HG03135 (cell line): ENCODE results near the gene TANGO6.
"Not testable (repeated sequence)": the region's sequence is repeated elsewhere in the genome, so short reads cannot be mapped to it uniquely, and the experiment has no call there.

ENCODE experiments used
- ATAC-seq: cut with Tn5 transposase; IDR thresholded peaks from one replicate; pipeline ENCODE4 v1.9.1; 2021; ENCODE audit warnings: mild to moderate bottlenecking, moderate library complexity; ENCODE audit not compliant: unreplicated experiment

TANGO6 gene

DNA sequence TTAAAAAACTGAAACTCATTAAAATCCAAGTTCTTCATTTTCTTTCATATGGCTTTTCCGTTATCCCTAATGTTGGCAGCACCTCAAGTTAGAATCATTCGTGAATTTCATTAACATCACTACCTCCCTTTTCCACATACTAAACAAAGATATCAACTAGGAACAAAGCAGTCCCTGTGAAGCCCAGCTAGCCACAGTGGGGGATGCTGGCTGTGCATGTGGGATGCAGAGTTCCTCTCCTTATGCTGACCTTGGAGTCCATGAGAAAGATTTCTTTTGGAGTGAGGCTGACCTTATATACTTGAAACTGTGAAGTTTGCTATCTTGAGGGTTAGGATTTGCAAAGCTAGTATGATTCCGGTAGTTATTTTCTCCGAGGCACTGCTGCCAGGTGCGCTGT lies 117.6 kb downstream of the TANGO6 start:
- no peak for ATAC-seq

DNA sequence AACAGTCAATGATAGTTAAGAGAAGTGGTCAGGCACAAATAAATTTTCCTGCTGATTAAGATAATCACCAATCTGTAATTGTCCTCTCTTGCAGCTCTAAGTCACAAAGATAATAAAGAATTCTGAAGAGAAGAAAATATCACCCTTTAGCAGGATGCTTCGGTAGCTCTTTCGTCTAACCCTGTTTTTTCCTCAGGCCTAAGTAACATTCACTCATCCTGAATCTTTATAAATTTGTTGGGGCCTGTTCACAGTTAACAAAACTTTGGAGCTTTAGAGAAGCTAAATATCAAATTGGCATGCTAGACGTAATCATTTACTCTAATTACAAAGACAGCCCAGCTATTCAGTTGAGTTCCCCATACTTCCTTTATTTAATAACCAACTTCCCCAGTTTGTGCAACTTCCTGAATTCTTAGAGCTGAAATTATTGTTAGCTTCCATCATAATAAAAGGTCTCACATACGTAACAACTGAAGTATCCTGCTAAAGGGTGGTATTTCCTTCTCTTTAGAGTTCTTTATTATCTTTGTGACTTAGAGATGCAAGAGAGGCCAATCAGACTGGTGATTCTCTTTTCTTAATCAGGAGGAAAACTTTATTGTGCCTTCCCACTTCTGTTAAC lies 118.6 kb downstream of the TANGO6 start:
- no peak for ATAC-seq

DNA sequence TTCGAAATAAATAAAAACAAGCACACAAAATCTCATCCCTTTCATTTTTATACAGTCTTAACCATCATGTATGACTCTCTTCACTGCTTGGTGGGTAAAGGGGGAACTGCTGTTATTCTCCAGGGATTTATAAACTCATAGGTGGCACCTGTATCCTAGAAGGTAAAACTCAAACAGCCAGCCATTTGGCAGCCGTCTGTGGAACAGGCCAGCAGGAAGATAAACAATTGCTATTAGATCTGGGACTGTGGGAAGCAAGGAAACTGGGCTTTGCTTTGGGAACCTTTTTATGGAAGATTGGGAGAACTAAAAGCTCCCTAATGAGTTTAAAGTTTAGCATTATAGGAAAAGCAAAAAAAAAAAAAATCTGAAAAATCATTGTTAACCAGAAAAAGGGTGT lies 126.0 kb downstream of the TANGO6 start:
- ATAC-seq, result no peak

DNA sequence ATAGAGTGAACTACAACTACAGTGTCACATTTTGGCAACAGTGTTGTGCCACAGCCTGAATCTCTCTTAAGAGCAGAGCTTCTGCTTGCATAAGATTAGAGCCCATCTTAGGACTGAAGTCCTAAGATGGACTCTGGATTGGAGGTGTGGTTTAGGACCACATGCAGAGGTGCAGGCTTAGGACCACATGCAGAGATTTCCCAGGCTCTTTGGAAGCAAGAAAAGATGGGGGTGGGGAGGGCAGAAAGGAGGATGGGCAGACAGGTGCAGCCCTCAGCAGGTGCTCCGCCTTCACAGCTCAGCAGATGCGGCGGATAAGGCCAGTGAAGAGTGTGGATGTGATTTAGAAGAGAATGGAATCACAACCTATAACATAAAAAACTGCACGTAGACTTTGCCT lies 128.7 kb downstream of the TANGO6 start:
- no peak for ATAC-seq

DNA sequence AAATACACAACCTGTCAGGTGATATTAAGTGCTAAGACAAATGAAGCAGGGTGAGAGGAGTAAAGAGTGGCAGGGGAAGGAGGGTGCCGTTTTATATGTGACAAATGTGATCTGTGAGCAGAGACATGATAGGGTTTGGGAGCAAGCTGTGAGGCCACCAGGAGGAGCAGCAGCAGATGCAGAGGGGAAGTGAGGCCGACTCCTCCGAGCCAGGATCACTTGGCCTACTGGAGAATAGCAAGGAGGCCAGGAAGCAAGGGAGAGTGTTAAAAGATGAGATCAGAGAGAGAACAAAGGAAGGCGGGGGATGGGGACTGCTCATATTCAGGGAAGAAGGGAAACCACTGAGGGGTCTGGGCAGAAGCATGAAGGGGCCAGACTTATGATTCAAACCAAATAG lies 129.4 kb downstream of the TANGO6 start:
- ATAC-seq, result no peak

DNA sequence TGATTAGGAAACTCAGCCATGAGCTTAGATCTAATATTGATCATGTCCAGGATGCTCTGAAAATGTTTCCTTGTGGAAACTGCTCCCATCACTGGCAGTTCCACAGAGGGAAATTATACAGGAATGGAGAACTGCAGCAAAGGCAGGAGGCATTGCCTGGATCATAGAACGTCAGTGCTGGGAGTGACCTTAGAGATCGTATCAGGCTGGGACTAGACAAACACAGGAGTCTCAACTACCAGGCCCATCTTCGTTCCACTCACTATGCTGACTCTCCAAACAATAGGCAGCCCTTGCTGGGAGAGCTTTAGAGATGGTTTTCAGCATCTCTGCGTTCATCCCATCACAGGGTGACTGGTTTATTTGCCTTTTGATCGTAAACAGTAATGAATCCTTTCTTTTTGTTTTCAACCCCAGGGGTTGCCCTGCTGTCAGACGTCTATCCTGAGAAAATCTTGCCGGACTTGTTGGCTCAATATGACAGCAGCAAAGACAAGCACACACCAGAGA lies 130.3 kb downstream of the TANGO6 start:
- ATAC-seq, result no peak

DNA sequence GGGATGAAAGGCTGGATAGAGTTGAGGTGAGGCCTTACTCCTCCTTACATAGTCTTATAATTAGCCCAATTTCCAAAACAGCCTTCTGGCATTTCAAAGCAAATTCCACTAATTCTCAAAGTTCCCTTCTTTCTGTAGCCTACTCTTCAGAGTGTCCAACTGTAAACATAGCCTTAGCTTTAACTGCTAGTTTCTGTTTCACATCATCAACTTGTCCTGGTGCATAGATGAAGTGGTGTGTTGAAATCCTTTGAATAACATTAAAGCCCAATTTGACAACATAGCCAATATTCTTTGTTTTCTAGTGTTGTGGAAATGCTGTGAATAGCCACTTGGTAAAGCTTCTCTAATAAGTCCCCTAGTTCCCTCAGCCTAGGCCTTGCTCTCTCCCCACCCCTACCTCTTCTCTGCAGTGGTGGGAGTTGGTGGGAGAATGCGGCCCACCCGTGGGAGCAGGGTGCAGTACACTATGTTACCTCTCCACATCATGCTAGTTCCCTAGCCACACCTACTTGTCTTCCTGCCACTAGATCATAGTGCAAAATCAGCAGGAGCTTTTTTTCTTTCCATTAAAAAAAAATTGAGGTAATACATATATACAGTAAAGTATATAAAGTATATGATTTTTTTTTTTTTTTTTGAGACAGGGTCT lies 135.1 kb downstream of the TANGO6 start:
- no peak for ATAC-seq

DNA sequence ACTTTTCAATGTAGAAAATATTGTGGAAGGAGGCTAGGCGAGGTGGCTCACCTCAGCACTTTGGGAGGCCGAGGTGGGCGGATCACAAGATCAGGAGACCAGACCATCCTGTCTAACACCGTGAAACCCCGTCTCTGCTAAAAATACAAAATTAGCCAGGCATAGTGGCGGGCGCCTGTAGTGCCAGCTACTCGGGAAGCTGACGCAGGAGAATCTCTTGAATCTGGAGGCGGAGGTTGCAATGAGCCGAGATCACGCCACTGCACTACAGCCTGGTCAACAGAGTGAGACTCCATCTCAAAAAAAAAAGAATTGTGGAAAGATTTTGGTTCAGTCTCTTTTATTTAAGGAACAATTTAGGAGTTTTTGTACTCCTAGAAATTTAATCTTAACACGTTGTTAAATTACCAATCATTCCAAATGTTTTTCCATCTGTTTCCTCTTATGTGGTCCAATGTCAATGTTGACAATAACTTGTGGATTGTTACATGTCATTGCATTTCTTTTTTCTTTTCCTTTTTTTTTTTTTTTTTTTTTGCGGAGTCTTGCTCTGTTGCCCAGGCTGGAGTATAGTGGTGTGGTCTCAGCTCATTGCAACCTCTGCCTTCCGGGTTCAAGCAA lies 137.5 kb downstream of the TANGO6 start:
- no peak for ATAC-seq

DNA sequence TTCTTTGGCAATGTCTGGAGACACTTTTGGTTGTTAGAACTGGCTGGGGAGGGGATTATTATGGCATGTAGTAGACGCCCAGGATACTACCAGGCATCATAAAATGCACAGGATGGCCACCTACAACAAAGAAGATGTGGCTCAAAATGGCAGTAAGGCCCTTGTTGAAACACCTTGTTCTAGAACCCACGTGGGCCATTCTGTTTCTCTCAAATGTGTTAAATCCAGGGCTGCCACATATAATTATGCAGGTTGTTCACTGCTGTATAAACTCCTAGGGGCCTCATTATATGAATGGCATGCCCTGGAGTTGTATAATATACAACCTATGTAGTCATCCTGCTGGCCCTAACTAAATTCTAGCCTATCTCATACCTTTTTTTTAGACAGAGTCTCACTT lies 138.6 kb downstream of the TANGO6 start:
- ATAC-seq, result no peak

DNA sequence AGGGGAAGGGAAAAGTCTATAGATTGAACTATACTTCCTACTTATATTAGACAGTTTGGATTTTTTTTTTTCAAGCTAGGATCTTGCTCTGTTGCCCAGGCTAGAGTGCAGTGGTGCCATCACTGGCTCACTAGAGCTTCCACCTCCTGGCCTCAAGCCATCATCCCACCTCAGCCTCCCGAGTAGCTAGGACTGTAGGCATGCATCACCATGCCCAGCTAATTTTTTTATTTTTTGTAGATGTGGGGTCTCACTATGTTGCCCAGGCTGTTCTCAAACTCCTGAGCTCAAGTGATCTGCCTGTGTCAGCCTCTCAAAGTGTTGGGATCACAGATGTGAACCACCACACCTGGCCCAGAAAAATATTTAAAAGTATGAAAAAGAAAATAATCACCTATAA lies 141.1 kb downstream of the TANGO6 start:
- no peak for ATAC-seq

DNA sequence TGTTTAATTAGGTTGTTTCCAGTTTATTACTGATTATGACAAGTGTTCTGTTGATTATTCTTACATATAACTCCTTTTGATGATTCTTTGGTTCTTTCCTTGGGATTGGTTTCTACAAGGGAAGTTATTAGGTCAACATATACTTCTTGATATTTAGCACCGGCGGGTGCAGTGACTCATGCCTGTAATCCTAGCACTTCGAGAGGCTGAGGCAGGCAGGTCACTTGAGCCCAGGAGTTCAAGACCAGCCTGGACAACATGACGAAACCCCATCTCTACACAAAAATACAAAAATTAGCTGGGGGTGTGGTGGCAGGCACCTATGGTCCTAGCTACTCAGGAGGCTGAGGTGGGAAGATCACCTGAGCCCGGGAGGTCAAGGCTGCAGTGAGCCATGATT lies 141.9 kb downstream of the TANGO6 start:
- no peak for ATAC-seq

DNA sequence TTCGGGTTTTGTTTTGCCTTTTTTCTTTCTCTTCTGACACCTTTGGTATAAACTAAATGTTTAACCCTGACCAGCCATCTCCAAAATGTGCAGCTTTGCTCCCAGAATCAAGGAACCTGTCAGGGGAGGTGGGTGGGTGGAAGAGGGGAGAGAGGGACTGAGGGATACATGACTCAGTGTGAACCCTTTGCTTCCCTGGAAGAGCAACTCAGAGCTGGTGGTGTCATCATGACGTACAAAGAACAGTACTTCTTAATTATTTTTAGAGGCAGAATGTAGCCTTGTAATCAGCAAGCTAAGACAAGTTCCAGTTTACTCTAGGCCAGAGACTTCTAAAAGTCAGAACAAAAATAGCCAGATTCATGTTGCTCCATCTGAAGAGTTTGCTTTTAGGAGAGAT lies 142.5 kb downstream of the TANGO6 start:
- no peak for ATAC-seq

DNA sequence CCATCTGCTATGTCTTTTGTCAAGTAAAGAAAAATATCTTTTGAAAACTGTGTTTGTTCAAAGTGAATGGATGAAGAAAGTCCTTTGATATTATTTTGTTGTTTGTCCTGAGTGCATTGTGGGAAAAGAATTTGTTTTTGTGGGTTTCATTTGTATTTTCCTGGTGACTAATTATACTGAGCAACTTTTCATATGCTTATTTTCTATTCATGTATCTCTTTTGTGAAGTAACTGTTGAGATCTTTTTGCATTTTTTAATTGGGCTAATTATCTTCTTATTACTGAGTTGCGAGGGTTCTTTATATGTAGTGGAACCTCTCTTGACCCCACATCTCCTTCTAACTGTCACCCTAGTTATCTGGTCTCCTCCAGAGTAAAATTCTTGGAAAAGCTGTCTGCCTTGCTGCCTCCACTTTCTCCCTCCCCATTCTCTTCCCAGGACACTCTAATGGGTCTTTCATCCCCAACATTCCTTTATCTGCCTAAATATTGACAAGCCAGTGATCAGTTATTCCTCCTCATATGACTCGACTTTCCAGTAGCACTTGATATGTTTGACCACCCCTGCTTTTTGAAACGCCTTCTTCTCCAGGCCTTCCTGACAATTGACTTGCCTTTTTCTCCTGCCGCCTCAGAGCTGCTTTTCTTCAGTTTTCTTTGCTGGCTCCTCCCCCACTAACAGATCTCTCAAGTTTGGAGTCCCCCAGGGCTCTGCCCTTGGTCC lies 144.6 kb downstream of the TANGO6 start:
- no peak for ATAC-seq

DNA sequence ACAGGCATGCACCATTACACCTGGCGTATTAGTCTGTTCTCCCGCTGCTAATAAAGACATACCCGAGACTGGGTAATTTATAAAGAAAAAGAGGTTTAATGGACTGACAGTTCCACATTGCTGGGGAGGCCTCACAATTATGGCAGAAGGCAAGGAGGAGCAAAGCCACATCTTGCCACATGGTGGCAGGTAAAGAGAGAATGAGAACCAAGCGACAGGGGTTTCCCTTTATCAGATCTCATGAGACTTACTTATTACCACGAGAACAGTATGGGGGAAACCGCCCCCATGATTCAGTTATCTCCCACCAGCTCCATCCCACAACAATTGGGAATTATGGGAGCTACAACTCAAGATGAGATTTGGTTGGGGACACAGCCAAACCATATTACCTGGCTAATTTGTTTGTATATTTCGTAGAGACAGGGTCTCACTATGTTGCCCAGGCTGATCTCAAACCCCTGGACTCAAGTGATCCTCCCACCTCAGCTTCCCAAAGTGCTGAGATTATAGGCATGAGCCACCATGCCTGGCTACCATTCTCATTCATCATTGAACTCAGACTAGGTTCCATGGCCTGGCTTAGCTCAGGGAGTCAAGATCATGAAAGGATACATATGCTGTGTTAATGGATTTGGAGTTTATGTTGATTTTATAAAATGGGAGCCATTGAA lies 147.0 kb downstream of the TANGO6 start:
- not testable (repeated sequence) for ATAC-seq

DNA sequence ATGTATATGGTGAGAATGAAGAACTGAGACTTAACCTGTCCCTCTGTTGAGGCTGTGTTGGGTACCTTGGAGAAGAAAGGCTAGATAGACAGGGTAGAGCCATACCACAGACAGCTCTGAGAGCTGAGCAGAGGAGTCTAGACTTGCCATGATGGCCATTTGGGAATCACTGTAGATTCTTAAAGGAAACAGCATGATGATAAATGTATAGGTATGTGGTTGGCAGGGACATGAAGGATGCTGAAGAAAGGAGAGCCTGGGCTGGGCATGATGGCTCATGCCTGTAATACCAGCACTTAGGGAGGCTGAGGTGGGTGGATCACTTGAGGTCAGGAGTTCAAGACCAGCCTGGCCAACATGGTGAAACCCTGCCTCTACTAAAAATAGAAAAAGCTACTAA lies 147.7 kb downstream of the TANGO6 start:
- ATAC-seq, result no peak

DNA sequence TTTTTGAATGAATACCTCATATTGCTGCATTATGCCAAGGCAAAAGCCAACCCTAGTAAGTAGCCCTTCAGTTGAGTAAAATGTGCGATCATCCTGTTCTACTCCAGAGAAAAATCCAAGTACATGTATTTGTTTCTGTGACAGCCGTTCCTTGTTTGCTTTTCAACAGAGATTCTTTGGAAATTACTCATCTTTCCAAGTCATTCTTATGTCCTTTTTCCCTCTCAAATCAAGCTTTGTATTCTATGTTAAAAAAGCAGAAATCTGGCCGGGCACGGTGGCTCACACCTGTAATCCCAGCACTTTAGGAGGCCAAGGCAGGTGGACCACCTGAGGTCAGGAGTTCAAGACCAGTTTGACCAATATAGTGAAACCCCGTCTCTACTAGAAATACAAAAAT lies 149.2 kb downstream of the TANGO6 start:
- ATAC-seq, result no peak

DNA sequence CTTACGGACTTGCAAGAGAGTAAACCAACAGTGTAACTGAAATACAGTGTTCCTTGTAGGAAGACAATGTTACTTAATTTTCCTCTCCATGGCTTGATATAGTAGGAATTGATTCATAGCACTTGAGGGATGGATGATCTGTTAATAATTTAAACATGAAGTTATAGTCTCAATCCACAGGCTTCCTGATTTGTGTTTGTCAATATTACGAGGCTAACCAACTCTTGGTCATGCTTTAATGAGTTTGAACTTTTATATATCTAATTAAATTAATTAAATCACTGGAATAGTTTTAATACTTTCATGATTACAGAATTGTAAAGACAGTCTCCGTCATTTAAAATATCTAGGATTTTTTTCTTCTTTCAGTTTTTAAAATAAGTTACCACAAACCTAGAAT lies 150.1 kb downstream of the TANGO6 start:
- no peak for ATAC-seq

DNA sequence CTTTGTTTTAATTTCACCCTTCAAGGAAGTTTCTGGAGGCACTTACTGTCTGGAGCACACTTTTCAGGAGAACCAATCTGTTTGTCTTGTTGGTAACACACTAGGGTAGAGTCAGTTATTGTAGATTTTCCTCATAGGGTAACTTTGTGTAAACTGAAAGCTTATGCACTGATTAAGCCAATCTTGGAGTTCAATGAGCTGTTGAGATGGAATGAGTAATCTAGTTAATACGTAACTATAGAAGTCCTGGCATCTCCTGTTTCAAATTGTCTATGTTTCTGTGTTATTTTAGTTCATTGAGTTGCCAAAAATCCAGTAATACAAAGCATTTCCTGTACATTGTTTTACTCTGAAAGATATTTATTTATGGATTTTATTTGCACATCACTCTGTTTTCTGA lies 150.6 kb downstream of the TANGO6 start:
- no peak for ATAC-seq

DNA sequence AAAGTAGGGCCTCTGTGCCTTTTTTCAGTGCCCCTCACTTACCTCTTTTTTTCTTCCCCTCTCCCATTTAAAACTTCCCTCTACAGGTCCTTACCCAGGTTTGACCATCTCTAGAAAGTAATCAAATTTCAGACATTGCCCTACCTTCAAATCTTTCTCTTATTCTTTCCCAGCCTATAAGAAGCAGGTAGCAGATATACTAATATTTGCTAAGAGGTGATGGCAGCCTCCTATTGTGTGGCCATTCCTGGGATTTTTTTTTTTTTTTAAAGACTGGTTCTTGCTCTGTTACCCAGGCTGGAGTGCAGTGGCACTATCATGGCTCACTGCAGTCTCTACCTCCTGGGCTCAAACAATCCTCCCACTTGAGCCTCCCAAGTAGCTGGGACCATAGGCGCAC lies 151.0 kb downstream of the TANGO6 start:
- no peak for ATAC-seq

DNA sequence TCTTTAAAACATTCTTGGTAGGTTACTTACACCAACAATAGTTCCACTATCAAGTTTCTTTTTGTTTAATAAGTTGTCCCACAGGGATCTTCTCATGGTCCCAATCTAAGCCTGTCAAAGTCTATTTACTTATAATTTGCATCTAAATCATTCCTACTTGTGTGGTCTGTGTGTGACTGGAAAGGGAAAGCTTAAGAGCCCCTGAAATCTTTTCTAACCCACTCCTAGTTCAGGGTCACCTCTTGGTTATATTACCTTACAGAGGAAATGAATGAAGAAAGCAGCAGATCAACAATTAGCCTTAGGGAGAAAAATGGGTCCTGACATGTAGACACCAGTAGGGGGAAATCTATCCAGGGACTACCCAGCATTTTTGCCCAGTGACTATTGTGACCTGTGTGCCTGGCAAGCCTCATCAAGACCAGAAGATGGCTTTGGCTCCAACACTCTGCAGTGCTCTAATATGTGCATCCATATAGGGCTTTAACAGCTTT lies 151.7 kb downstream of the TANGO6 start:
- no peak for ATAC-seq

DNA sequence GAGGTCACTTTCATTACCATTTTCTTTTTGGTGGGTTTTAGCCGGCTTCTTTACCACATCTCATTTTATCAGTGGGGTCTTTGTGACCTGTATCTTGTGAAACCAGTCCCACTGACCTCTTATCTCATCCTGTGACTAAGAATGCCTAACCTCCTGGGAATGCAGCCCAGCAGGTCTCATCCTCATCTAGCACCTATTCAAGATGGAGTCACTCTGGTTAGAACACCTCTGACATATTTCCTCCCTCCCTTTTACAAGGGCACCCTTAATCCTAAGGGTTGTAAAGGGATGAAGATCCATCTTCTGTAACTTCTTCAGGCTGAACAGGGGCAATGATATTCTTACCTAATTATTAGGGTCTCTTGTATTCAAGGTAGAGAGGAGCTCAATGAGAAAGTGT lies 154.2 kb downstream of the TANGO6 start:
- ATAC-seq, result no peak
